HEK293 (cell line): ENCODE measurements around the gene BRPF1.

Experiments used
- MYNN ChIP-seq: fragments of 450-650 bp; formaldehyde crosslinking; IDR thresholded peaks from 2 replicates; pipeline ENCODE4 v1.5.1; 2016; ENCODE audit warnings: missing biosample characterization, missing genetic modification characterization, borderline replicate concordance
- ZNF350 ChIP-seq: fragments of 450-650 bp; formaldehyde crosslinking; IDR thresholded peaks from 2 replicates; pipeline ENCODE4 v1.5.0; 2017; ENCODE audit warnings: missing biosample characterization, mild to moderate bottlenecking, missing genetic modification characterization

The BRPF1 gene

DNA sequence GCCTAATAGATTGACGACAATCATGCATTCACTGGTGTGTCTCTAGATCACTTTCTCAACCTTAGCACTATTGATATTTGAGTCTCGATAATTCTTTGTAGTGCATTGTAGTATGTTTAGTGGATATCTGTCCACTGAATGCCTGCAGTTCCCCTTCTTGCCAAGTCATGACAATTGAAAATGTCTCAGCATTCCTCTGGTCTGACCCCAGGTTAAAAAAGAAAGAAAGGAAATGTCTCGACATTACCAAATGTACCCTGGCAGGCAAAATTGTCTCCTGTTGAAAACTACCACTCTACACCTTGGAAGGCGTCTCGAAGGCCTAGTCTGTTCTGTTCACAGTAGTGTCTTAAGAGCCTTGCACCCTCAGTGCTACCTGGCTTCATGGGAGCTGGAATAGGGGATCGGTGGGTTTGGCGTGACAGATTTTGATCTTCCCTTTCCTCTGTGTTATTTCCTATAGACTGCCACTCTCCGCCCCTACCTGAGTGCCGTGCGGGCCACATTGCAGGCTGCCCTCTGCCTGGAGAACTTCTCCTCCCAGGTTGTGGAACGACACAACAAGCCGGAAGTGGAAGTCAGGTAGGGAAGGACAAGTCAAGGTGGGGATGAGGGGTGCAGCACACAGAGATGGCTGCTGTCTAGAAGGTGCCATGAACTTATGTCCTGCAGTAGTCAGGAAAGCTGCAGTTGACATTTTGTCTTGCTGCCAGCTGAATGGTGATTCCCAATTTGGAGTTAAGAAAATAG lies 65.8 kb downstream of the BRPF1 start (continued):
- no peak for TF ChIP-seq MYNN (tag by site-specific recombination)
- TF ChIP-seq ZNF350 (tag by site-specific recombination), result no peak
